ENCODE measurements around the gene ABCA4.
"Not testable (repeated sequence)": the region's sequence is repeated elsewhere in the genome, so short reads cannot be mapped to it uniquely, and the experiment has no call there.

GRCh38 chr1:94164885-94165284, 43.9 kb upstream of the ABCA4 start:
- not testable (repeated sequence) for TF ChIP-seq POLR2A, CTCF (IDR thresholded peaks at IDR 0.05)
